GM19239 (cell line): Measurements from ENCODE around the gene SLC7A1.

Experiments
- DNase-seq: peaks from one replicate; pipeline ENCODE4 v3.0.0; 2011; ENCODE audit warnings: low spot score; ENCODE audit not compliant: insufficient read length
- FAIRE-seq: peaks from 2 replicates; lab custom pipeline; 2011; peaks lifted over from hg19 to GRCh38; lab: Jason Lieb, UNC

The SLC7A1 gene

DNA sequence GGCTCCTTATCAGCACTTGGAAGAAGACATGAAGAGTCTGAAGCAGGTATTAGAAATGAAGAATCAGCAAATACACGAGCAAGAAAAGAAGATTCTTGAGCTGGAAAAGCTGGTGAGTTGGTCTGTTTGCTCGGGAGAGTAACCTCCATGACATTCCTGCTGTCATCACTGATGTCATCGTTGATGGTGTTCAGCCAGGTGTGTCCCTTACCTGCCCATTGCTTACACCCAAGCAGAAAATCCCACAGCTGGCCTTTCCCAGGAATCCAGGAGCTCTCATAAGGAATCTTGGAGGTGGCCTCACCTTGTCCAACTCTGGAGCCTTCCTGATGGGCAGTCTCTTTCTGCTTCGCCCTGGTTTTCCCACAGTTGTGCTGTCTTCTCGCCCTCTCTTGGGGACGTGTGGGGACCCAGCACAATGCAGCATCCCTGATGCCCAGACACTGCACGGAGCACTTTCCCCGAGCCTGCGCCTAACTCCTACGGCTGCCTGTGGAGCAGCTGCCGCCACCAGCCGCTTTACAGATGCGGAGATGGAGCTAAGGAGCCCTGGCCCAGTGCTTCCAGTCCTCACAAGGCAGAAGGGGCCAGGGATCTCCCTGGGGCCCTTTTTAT lies 97.0 kb downstream of the SLC7A1 start:
- FAIRE-seq (no peak), DNase-seq (no peak)

DNA sequence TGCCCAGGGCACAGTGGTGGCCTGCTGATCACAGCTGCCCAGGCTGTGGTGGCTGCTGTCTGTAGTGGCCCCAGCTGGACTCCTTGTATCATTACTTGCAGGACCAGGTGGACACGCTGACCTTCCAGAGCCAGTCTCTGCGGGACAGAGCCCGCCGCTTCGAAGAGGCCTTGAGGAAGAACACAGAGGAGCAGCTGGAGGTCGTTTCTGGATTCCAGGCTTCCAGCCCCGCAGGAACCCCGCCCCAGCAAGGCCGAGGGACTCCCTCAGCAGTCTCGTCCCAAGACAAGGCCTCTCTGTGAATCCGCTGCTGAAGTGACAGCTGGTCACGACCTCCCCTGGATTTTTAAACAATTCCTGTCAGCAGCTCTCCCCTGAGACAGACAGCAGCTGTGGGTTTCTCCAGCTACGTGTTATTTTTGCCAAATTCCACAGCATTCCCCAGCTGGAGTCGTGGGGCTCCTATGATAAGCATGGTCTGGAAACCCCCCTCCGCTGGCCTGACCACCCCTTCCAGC lies 98.3 kb downstream of the SLC7A1 start:
- DNase-seq (no peak), FAIRE-seq (no peak)

DNA sequence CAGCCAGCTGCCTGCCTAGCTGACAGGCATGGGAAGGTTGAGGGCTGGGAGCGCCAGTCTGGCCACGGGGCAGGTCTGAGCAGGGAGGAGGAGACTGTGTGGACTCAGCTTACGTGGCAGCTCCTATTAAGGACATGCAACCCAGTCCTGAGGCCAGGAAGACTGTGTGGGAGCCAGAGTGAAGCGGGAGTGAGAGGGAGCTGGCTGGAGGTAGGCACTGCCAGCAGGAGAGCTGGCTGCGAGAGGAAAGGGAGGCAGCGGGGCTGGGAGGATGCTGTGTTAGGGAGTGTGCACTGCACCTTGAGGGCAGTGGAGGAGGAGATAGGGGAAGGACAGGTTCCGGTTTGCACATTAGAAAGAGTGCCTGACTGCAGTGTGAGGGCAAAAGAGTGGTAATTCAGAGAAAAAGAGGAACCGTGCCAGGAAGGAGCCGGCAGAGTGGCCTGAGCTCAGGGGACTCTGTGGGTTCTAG lies 99.2 kb downstream of the SLC7A1 start:
- DNase-seq (peak; percentile 21), FAIRE-seq (no peak)

DNA sequence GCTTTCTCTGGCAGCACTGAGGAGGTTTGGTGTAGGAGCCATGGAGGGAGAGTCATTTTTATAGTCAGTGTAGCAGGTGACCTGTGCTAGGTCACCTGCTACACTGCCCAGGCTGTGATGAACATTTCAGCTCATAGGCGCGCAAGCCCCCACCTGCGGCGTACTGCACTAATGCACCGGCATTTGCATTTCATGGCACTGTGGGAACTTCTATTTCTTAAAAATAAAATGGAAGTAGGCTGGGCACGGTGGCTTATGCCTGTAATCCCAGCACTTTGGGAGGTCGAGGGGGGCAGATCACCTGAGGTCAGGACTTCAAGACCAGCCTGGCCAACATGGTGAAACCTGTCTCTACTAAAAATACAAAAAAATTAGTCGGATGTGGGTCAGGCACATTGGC lies 101.0 kb downstream of the SLC7A1 start:
- FAIRE-seq (no peak), DNase-seq (no peak)

DNA sequence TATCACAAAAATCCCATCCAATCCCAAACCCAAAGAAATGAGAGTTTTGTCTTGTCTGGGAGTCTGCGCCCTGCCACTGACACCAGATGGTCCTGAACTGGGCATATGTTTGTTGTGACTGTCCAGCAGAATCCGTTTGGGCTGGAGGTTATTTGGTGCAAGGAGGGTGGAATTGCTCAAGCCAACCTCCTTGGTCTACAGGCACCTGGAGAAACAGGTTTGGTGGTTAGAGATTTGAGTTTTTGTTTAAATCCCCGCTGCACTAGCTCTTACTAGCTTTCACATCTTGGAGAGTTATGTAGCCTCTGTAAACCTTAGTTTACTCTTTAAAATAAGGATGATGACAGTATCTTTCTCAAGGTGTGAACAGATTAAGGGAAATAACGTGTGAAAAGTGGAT lies 101.7 kb downstream of the SLC7A1 start:
- DNase-seq (no peak), FAIRE-seq (no peak)

DNA sequence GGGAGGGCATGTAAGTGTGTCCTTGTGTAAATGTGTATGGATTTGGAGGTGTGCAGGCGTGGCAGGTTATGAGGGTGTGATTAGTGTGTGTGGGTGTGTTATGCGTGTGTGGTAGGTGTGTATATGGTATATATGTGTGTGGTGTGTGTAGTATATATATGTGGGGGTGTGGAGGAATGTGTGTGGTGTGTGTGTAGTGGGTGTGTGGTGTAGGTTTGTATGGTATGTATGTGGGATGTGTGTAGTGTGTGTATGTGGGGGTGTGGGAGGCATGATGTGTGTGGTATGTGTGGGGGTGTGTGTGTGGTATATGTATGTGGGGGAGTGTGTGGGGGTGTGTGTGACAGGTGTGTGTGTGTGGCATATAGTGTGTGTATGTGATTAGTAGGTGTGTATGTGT lies 104.2 kb downstream of the SLC7A1 start:
- DNase-seq (no peak), FAIRE-seq (no peak)

DNA sequence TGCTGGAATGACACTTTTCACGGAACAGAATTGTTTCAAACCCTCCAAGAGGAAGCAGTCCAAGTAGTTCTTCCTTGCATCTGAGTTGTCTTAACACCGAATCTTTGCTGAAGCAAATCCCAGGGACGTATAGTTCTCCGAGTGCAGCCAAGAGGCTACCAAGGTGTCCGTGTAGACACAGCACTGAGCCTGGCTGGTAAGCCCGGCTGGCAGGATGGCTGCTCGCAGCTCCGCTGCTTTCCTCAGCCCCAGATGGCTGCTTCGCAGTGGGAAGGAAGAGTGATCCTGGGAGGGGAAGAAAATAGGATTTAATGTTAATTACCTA lies 105.0 kb downstream of the SLC7A1 start:
- DNase-seq = no peak
- no peak for FAIRE-seq

DNA sequence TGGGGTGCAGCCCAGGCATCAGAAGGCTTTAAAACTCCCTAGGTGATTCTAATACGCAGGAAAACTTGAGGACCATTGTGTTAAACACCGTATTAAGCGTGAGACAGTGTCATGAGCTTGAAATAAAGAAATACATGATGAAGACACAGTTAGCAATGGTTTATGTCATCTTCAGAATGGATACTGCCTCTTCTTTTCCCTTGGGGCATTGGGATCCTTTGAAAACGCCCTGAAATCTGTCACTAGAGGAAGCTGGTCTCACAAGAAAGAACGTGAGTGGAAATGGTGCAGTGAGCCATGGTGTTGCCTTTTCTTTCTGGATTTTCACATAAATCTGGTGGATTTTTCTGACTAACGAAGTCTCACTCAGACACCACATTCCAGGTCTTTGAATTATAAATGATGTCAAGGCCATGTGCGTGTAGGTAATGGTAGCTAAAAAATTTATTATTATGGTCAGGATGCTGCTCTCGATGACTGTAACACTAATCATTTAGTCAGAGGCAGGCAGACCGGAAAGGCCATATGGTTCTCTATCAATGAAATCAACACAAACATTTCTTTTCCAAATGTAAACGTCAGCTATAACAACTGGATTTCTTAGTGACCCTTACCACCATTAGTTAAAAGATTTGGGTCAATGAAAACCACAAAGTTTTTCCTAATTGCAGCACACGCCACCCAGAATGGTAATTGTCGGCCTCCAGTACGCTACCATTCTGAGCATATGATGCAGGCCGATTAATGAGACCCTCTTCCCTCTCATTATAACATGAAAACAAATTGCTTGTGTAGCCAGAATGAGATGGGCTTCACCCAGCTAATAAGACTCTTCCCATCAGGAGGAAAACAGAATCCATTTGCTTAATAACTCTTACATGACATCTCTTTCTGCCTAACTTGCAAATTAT lies 105.6 kb downstream of the SLC7A1 start:
- FAIRE-seq (no peak), DNase-seq (no peak)

DNA sequence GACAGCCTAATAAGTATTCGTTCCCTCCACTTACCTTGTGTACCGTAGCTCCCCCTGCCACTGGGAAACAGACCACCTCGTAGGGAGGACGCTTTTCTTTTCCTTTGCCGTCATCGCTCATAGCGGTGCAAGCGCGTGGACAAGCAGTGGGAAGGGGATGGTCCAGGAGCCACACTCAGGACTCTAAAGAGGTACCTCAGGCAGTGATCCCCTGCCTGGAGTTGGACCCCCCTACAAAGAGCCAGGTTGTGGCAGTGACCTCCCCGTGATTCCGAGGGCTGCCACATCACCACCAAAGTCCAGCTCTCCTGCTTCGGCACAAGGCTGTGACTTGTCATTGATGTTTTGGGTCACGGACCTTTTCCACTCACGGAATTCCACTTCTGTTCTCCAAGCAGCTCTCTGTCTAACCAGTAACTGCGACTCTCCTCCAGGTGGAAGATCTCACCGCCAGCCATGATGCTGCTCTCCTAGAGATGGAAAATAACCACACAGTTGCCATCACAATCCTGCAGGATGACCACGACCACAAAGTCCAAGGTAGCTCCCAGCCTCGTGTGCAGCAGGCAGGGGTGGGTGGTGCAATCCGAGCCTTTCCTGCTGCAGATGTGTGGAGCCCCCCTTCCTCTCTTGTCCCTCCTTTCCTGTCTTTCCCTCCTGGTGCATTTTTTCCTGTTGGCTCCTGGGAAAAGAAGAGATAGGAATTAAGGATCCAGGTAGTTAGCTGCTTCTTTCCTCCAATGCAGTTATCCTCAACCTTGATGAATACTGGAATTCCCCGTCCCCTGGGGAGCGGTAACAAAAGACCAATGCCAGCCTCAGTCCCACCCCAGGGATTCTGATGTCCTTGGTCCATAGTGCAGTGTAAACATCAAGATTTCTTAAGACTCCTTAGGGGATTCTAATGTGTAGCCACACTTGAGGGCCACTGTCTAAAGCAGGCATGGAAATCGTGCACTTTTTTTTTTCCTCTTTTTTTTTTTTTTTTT lies 107.7 kb downstream of the SLC7A1 start:
- DNase-seq = no peak
- no peak for FAIRE-seq

DNA sequence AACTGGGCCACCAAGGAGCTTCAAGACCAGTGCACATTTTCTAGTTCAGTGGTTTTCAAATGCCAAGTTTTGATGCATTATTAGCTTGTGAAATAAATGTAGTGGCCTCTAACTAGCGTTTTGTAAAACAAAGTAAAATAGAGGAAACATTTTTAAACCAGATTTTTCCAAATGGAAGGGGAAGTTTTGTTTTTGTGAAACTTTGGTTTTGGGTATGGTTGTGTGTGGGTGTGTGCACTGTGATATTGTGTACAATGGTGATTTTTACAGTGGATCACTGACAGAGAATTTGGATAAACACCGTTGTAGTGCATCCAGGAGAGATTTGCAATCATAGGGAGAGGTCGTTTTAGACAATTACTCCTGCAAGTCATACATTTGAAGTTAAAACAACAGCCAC lies 108.9 kb downstream of the SLC7A1 start:
- DNase-seq = no peak

DNA sequence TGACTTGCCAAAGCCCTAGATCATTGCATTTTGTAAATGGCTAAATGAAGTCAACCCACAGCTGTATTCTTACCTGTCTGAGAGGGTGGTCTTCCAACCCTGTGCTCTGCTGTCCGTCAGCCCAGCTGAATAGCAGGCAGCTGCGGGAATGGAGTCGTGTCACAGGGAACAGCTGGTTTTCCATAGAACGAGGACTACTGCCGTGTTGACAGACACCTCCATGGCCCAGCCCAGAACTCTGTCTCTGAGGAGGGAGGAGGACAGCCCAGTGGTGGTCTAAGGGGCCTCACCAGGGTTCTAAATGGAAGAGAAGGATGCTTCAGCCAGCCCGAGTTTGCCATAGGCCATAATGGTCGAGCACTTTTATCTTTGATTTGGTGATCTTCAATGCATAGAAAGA lies 110.7 kb downstream of the SLC7A1 start:
- FAIRE-seq = no peak
- no peak for DNase-seq

More for the DNA sequence above, 108.9 kb downstream of the SLC7A1 start:
- FAIRE-seq = no peak

DNA sequence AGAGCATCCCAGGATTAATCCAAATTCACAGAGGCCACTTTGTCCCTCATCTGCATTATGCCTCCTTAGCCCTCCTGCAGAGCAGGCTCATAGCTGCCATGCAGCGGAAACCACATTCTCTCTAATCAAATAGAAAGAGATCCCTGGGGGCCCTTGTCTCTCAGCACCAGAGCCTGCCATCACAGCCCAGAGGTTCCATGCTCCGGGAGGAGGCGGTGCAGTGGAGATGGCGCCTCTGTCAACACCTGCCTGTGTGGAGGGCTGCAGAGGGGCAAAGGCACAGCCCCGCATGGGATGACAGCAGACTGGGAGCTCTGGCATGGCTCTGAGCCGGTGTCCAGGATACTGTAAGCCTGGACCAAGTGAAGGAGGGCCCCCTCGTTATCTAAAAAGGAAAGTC lies 111.3 kb downstream of the SLC7A1 start:
- DNase-seq (no peak), FAIRE-seq (no peak)

DNA sequence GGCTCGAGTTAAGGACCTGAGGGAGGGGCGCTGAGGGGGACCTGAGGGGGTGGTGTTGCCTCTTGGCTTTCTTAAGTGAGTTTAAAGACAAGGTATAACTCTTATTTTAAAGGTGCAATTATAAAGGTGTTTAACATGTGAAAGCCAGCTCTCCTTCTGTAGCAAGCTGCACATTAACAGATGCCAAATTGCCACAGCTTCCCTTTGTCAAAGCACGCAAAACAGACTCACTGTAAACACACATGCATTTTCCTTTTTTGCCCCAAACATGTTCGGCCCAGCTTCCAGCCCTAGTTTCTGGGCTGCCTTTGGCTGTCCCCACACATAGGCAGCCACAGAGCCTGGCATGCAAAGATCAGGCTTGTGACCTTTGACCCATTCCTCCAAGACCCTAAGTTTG lies 111.9 kb downstream of the SLC7A1 start:
- FAIRE-seq = no peak

DNA sequence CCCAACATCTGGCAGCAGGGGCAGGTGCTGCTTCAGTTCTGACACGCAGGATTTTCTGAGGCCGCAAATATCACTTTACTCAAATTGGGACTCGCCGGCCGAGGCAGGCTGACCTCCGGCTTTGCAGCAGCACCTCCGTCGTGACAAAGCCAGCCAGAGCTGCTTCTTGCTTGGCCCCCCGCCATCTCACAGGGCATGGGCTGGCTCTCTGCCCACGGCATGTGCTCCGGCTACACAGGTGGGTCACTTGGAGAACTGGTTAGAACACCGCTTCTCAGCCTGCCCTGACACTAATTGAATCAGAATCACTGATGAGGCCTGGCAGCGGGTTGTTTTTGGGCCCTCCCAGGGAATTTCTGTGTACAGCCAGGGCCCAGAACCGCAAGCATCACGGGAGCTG lies 112.3 kb downstream of the SLC7A1 start:
- no peak for FAIRE-seq
- DNase-seq = no peak

More for the DNA sequence above, 111.9 kb downstream of the SLC7A1 start:
- DNase-seq = no peak

DNA sequence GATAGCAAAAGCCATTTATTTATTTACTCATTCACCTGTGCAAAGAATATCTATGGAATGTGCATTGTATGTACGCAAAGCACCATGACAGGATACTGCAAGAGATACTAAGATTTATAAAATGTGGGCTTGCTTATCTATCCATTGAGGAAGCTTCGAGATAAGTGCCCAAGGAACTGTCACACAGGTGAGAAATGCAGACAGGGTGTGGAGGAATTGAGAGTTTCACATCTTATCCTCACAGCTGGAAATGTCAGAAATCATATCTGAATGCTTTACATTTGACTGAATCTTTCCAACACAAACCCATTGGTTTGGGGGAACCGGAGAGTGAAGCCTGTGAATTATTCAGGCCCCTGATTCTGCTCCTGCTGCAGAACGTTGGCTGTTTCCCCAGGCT lies 113.0 kb downstream of the SLC7A1 start:
- FAIRE-seq = no peak

DNA sequence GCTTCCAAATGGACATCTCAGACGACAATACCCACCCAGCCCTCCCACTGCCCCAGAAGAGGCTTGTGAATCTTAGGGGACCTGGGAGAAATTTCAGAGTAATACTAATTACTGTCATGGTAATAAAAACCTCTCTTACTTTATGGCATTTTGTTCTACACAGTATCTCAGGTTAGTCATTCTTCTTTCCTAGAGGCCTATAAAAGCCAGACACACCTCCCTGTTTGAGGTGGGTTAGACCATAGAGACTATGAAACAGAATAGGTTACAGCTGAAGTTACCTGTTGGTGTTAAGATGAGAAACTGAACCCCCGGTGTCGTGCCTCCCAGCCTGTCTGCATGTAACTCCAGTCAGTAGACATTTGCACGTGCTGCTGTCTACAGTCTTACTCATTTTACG lies 113.9 kb downstream of the SLC7A1 start:
- FAIRE-seq (no peak), DNase-seq (no peak)

More for the DNA sequence above, 113.0 kb downstream of the SLC7A1 start:
- no peak for DNase-seq

DNA sequence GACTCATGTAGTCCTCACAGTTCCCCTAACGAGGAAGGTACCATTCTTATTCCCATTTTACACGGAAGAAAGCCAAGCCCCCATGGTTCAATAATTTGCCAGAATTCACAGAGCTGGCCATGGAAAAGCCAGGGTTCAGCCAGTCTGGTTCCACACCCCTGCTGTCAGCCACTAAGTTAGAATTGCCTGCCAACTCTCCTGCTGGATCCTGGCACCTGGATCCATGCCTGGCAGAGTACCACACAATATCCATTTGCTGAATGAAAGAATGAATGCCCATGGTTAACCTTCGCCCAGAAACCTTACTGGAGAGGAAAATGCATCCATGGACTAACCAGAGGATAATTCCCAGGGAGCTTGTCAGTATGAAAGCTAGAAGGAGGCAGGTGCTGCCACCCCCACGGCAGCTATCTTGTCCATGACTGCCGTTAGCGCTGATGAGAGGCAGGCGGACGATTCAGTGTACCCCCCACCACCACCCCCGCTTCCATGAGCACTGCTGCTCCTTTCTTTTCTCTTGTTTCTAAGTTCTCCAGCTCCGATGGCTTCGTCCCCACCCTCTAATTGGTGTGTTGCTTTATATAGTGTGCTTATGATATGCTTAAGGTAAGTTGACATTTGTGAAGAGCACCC lies 114.5 kb downstream of the SLC7A1 start:
- DNase-seq (no peak), FAIRE-seq (no peak)

DNA sequence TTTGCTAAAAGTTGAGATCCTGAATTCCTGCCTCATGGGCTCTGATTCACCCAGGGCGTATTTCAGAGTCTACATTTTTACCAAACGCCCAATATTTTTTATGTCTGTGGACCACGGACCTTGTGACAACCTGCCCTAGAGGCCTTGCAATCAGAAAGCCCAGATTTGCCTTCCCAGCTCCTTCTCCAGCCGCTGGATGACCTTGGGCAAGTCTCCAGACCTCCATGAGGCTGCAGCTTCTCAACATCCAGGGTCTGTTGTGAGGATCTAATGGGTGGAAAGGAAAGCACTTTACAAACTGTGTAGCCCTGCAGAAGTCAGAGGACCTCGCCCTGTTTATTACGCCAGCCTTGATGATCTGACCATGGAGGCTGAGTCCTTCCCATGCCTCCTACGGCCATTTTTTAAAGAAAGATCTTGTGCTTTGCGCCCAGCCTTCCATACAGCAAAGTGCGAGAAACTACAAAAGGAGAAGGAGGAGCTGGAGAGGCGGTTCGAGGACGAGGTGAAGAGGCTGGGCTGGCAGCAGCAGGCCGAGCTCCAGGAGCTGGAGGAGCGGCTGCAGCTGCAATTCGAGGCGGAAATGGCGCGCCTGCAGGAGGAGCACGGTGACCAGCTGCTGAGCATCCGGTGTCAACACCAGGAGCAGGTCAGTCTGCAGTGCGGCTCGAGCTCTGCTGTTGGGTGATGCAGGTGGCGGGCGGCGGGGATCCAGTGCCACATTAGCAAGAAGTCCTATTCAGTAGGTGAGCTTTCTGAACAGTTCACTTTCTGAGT lies 115.6 kb downstream of the SLC7A1 start:
- FAIRE-seq (no peak), DNase-seq (no peak)

DNA sequence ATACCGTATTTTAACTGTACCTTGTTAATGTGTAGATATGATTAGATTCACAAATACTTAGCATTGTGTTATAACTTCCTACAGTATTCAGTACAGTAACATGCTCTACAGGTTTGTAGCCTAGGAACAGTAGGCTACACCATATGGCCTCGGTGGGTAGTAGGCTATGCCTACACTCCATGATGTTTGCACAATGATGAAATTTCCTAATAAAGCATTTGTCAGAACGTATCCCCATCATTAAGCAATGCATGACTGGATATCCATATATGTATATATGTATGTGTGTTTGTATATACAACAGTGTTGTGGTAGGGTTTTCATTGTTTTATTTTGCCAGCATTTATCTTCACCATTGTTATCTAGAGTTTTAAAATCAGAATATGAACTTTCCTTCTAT lies 119.4 kb downstream of the SLC7A1 start:
- DNase-seq (no peak), FAIRE-seq (peak; percentile 23)
